NOMO-1 (cell line): ENCODE data around the gene TTLL3.
"Not testable (repeated sequence)": the region's sequence is repeated elsewhere in the genome, so short reads cannot be mapped to it uniquely, and the experiment has no call there.

Source experiments
- DNase-seq, 2 experiments: peaks; one replicate each; lab custom pipeline; 2025; ENCODE audit not compliant: unreplicated experiment in 2 of 2; lab: John Stamatoyannopoulos, UW

Gene TTLL3, protein sequence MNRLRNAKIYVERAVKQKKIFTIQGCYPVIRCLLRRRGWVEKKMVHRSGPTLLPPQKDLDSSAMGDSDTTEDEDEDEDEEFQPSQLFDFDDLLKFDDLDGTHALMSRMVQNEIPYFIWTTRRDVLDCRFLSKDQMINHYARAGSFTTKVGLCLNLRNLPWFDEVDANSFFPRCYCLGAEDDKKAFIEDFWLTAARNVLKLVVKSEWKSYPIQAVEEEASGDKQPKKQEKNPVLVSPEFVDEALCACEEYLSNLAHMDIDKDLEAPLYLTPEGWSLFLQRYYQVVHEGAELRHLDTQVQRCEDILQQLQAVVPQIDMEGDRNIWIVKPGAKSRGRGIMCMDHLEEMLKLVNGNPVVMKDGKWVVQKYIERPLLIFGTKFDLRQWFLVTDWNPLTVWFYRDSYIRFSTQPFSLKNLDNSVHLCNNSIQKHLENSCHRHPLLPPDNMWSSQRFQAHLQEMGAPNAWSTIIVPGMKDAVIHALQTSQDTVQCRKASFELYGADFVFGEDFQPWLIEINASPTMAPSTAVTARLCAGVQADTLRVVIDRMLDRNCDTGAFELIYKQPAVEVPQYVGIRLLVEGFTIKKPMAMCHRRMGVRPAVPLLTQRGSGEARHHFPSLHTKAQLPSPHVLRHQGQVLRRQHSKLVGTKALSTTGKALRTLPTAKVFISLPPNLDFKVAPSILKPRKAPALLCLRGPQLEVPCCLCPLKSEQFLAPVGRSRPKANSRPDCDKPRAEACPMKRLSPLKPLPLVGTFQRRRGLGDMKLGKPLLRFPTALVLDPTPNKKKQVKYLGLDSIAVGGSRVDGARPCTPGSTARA

GRCh38 chr3:9809615-9810432 lies at the start of gene TTLL3:
TSS of gene TTLL3 (plus strand) at chr3:9810262. CDS start at chr3:9810662, 400 bp downstream.
- peak; percentile 65 to 76 for DNase-seq

GRCh38 chr3:9760779-9761505 lies 49.1 kb upstream of the TTLL3 start:
- no peak for DNase-seq

DNA sequence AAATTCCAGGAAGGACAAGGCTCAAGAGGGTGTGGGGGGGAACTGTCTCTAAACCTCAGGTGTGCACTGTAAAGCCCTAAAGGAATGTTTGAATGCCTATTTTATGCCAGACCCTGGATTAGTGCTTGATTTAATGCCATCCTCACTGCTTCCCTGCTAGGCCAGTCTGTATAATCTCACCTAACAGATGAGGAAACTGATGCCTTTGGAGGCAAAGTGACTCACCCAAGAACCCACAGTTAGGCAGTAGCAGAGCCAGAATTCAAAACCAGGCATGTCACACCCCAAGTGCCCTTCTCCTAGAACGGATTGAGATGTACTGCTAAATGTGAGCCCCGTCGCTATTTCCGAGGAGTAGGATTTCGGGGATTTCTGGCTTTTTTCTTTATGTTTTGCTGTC lies 48.1 kb upstream of the TTLL3 start:
- DNase-seq = no peak

- no peak for DNase-seq
Observed at GRCh38 chr3:9762871-9763270, 47.2 kb upstream of the TTLL3 start.

DNA sequence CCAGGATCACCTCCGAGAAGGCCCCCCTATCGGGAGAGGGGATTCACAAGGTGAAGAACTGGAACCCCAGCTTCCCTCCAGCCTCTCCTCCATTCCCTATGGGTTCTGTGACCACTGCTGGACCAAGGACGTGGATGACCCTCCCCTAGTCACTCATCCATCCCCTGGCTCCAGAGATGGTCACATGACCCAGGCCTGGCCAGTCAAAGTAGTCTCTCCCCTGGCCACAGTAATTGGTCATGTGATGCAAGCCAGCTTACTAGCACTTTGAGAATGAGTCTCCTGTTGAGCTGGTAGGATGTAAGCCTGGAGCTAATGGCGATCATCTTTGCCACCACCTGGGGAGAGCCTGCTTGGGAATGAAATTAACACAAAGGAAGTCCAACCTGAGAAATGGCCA lies 44.2 kb upstream of the TTLL3 start:
- no peak for DNase-seq

DNA sequence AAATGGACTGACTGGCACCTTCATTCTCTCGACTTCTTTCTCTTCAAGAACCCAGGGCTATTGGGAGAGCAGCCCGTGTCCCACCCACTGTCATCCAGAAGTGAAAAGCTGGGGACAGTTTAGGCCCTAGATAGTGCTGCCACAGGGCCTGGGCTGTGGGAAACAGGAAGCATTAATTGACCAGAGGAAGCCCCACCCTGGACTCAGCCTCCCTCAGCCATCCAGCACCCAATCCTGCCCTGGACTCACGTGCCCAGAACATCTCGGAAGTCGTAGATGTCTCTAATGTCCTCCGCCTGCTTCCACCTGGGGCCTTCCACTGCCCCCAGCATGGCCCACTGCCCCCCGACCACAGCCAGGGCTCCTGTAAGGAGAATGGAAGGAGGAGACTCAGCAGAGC lies 42.6 kb upstream of the TTLL3 start:
- DNase-seq = no peak

DNA sequence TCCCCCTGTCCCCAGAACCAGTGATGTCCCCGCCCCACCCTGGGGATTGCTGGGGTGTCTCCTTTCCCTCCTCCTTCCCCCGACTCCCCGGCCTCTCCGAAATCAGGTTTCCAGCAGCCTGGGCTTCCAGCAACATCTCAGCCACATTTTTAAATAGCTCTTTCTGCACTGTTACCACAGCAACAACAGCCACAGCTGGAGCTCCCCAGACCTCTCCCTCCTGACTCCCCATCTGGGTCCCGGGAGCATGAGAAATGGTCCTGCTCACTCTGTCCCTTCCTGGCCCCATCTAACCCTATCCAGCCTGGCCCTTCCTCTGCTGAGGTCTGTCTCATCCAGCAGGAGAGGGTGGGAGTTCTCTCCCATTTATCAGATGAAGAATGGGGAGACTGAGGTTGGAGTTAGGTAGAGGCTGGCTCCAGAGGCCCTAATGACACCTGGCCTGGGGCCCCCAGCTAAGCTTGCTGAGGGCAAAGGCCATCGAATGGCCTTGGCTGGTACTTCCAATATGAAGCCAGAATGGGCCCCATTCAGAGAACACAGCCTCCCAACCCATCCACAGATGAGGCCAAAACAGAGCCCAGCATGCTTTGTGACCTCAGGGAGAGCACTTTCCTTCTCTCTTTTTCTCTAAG lies 41.8 kb upstream of the TTLL3 start:
- DNase-seq = no peak

GRCh38 chr3:9769012-9769411 lies 41.0 kb upstream of the TTLL3 start:
- DNase-seq = no peak

- DNase-seq = peak; percentile 66 to 70
Observed at GRCh38 chr3:9769426-9770275, 40.4 kb upstream of the TTLL3 start, which contains the start of gene CAMK1. TSS of gene CAMK1 (minus strand) at chr3:9769947. CDS start at chr3:9767749, 2,198 bp downstream.

DNA sequence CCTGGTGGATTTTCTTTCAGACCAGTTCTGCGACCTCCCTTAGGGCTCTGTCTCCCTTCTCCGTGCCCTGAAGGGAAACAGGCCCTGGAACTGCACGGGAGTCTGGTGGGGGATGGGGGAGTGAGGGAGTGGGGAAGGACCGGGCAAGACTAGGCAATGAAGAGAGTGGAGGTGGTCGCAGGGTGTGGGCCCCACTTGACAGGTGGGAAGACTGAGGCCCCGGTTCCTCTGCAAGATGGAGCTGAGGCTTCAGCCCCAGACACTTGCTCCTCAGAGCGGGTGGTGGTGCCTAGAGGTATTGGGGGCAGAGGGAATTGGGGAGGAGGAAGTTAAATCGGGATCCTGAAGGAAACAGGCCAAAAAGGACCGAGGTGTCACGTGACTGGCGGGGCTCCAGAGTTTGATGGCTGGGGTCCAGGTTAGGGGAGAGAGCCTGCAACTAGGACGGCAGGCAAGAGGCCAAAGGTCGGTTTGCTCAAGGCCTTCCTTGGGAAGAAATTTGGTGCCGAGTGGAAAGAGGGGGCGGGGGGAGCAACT lies 39.7 kb upstream of the TTLL3 start:
- DNase-seq = no peak

GRCh38 chr3:9771007-9771406 lies 39.1 kb upstream of the TTLL3 start:
- not testable (repeated sequence) for DNase-seq

- no peak for DNase-seq
Observed at GRCh38 chr3:9776896-9777693, 33.0 kb upstream of the TTLL3 start.

DNA sequence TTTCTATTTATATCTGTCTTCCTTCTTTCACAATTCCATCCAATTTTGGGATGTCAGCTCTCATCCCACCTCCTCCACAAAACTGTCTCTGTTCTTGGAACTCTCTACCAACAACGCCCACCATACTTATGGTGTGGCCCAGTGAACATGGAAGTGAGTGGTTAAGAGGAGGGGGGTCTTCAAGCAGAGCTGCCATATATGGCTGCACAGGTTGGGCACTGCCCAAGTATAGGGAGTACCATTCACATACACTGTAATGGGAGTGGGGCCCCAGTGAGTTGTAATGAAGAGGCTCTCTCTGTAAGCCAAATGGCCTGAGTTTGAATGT lies 32.4 kb upstream of the TTLL3 start:
- no peak for DNase-seq

- peak in 1 of 2 experiments; percentile 27 for DNase-seq
Observed at GRCh38 chr3:9778143-9779074, 31.7 kb upstream of the TTLL3 start.

- DNase-seq = no peak
Observed at GRCh38 chr3:9779075-9779593, 30.9 kb upstream of the TTLL3 start.

DNA sequence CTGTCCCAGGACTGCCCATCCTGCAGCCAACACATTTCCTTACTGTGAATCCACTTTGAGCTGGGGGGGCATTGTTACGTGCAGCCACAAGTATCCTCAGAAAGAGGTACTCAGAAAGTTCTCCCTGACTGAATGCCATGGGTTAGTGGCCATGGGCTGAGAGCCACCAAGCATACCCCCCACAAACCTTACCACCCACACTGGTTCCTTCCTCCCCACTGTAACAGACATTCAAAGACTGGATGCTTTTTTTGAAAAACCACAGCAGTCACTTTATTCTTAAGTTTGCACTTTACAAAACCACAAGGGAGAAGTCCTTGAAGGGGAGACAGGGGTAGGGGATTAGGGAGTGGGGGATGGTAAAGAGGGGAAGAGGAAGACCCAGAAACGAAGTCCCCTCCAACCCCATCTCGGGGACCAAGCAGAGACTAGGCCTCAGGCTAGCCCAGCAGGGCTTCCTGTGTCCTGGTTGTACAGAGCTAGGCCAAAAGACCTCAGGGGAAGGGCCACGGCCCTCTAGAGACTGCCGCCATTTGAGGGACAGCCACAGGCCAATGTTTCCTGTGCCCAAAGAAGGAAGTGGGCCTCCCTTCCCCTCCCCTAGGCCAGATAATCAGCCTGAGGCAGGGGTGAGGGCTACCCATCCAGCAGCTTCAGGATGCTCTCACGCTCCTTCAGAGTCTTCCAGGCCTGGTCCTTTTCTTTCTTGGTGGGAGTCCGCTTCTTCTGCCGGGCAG lies 30.2 kb upstream of the TTLL3 start:
- peak; percentile 97 for DNase-seq
